PC-3 (cell line): ENCODE measurements around the gene BTBD17. TPM values are rescaled to one million over a fixed set of nuclear protein-coding genes. Genes with fewer than 3 reads are reported as not detected.

ENCODE experiments used
- ATAC-seq: fragments of 200-7000 bp; cut with Tn5 transposase; 2 replicates; pipeline ENCODE4 v1.9.1; 2020; ENCODE audit warnings: mild to moderate bottlenecking, moderate library complexity
- BruUV-seq: library from RNA; stranded (reverse); fragments of 400-500 nt; replicated peaks from 2 replicates; lab custom pipeline; 2021; lab: Mats Ljungman, UMichigan
- CTCF ChIA-PET: fragments of 300-600 bp; sonication (Branson Sonifier 250); formaldehyde crosslinking; loops from one replicate; lab custom pipeline; 2022; ENCODE audit warnings: antibody characterized with exemption; lab: Charles Lee
- POLR2A ChIA-PET: fragments of 300-600 bp; sonication (Branson Sonifier 250); formaldehyde crosslinking; loops from one replicate; lab custom pipeline; 2022; ENCODE audit warnings: antibody characterized with exemption; ENCODE audit not compliant: unreplicated experiment; lab: Charles Lee
- DNase-seq: peaks from one replicate; pipeline ENCODE4 v3.0.0-alpha.2; 2015
- H2AFZ ChIP-seq: fragments of 300-600 bp; sonication (generic); 2 replicates; pipeline ENCODE4 v1.6.0; 2016; ENCODE audit warnings: antibody characterized with exemption, low read length
- H3F3A ChIP-seq: fragments of 300-600 bp; sonication (generic); one replicate; pipeline ENCODE4 v1.6.0; 2017; ENCODE audit warnings: antibody characterized with exemption, low read length, control low read depth, mild to moderate bottlenecking; ENCODE audit not compliant: unreplicated experiment
- H3K27ac ChIP-seq: fragments of 300-600 bp; sonication (generic); 2 replicates; pipeline ENCODE4 v1.5.1; 2016; ENCODE audit warnings: mild to moderate bottlenecking, low read length
- H3K27me3 ChIP-seq: fragments of 300-600 bp; sonication (generic); 2 replicates; pipeline ENCODE4 v1.6.1; 2016; ENCODE audit warnings: low read length, mixed read lengths
- H3K36me3 ChIP-seq: fragments of 300-600 bp; sonication (generic); 2 replicates; pipeline ENCODE4 v1.6.1; 2016; ENCODE audit warnings: low read depth, mixed run types, low read length, mixed read lengths
- H3K4me1 ChIP-seq: fragments of 300-600 bp; sonication (generic); 2 replicates; pipeline ENCODE4 v1.5.1; 2016; ENCODE audit warnings: low read length; ENCODE audit not compliant: insufficient read depth
- H3K4me2 ChIP-seq: fragments of 300-600 bp; sonication (generic); 2 replicates; pipeline ENCODE4 v1.6.0; 2016; ENCODE audit warnings: low read length
- H3K4me3 ChIP-seq: fragments of 300-600 bp; sonication (generic); 2 replicates; pipeline ENCODE4 v1.5.1; 2016; ENCODE audit warnings: mild to moderate bottlenecking, low read length, mixed read lengths
- H3K79me2 ChIP-seq: fragments of 300-600 bp; sonication (generic); 2 replicates; pipeline ENCODE4 v1.6.1; 2017; ENCODE audit warnings: low read length, mixed read lengths
- H3K9ac ChIP-seq: fragments of 300-600 bp; sonication (generic); 2 replicates; pipeline ENCODE4 v1.6.0; 2016; ENCODE audit warnings: mild to moderate bottlenecking, low read length
- H3K9me2 ChIP-seq: fragments of 300-600 bp; sonication (generic); replicated peaks from 2 replicates; pipeline ENCODE4 v1.6.1; 2016; ENCODE audit warnings: mixed run types, low read length, mixed read lengths
- H3K9me3 ChIP-seq: fragments of 300-600 bp; sonication (generic); 2 replicates; pipeline ENCODE4 v1.6.1; 2016; ENCODE audit warnings: low read length, mixed read lengths
- H4K20me1 ChIP-seq: fragments of 300-600 bp; sonication (generic); 2 replicates; pipeline ENCODE4 v1.6.1; 2016; ENCODE audit warnings: low read length, mixed read lengths
- CTCF ChIP-seq: fragments of 300-600 bp; sonication (generic); conservative IDR thresholded peaks from 2 replicates; pipeline ENCODE4 v1.5.1; 2017; ENCODE audit warnings: antibody characterized with exemption, low read depth, mild to moderate bottlenecking, low read length
- EZH2 ChIP-seq: fragments of 300-600 bp; sonication (generic); IDR thresholded peaks from one replicate; pipeline ENCODE4 v1.6.1; 2017; ENCODE audit warnings: antibody characterized with exemption, mild to moderate bottlenecking, low read length; ENCODE audit not compliant: unreplicated experiment
- EZH2phosphoT487 ChIP-seq: fragments of 300-600 bp; sonication (generic); IDR thresholded peaks from 2 replicates; pipeline ENCODE4 v1.6.1; 2018; ENCODE audit warnings: mild to moderate bottlenecking, antibody characterized with exemption, low read length, borderline replicate concordance
- intact Hi-C: fragments of 100-400 bp; cut with micrococcal nuclease; formaldehyde crosslinking; loops from 2 replicates; pipeline ENCODE4 v1.9.0; 2023
- total RNA-seq: library from RNA; depleted of rRNA; stranded (reverse); fragments of >200 nt; gene quantifications from 2 replicates; pipeline ENCODE4 v1.2.3, GENCODE V29; 2014

Gene BTBD17
- total RNA-seq, 1 experiment from 2014 or later: not detected

- POLR2A ChIA-PET: no interaction called here
- H3K27ac ChIP-seq: no peak overlapping the region
- no TSS peak for BruUV-seq
- peaks cover 5% of the 10 kb centered on the region; the same call in 1 of the 2 replicates for H3K4me1 ChIP-seq
- no peak overlapping the region for H3K9ac ChIP-seq
- no peak overlapping the region for H3K4me2 ChIP-seq
- H3K9me2 ChIP-seq: no peaks in the 10 kb centered on the region
- H3F3A ChIP-seq: no peaks in the 10 kb centered on the region
- no peaks in the 10 kb centered on the region for H4K20me1 ChIP-seq
- H3K79me2 ChIP-seq: no peaks in the 10 kb centered on the region
- no peaks in the 10 kb centered on the region for H3K9me3 ChIP-seq
- no peak for ATAC-seq
- intact Hi-C loops: no loop called here
- H3K36me3 ChIP-seq: no peaks in the 10 kb centered on the region
- H3K27me3 ChIP-seq: peaks cover 34% of the 10 kb centered on the region
- CTCF ChIA-PET: no interaction called here
- TF ChIP-seq EZH2 (no peak), CTCF (no peak), EZH2phosphoT487 (no peak)
- DNase-seq: no peak
- H3K4me3 ChIP-seq: no peak overlapping the region
- H2AFZ ChIP-seq: no peak overlapping the region
Observed at GRCh38 chr17:74342224-74342623, 19.4 kb downstream of the BTBD17 start.

- ATAC-seq: peak; percentile 34; the same call in 1 of the 2 replicates
- CTCF ChIA-PET: no interaction called here
- H3K4me1 ChIP-seq: peaks cover 3% of the 10 kb centered on the region; the same call in 1 of the 2 replicates
Observed at GRCh38 chr17:74340470-74341023, 21.1 kb downstream of the BTBD17 start.

More at GRCh38 chr17:74340470-74341023, 21.1 kb downstream of the BTBD17 start:
- peaks cover 34% of the 10 kb centered on the region for H3K27me3 ChIP-seq
- H3F3A ChIP-seq: no peaks in the 10 kb centered on the region
- no peak overlapping the region for H3K4me2 ChIP-seq
- no peaks in the 10 kb centered on the region for H3K79me2 ChIP-seq
- intact Hi-C loops: no loop called here
- POLR2A ChIA-PET: no interaction called here
- no peak for DNase-seq
- no TSS peak for BruUV-seq
- TF ChIP-seq CTCF (no peak), EZH2 (no peak)
- no peak overlapping the region for H3K4me3 ChIP-seq
- no peaks in the 10 kb centered on the region for H3K36me3 ChIP-seq
- H3K27ac ChIP-seq: no peak overlapping the region
- no peak overlapping the region for H2AFZ ChIP-seq
- H3K9ac ChIP-seq: no peak overlapping the region
- no peaks in the 10 kb centered on the region for H3K9me3 ChIP-seq
- no peaks in the 10 kb centered on the region for H4K20me1 ChIP-seq
- H3K9me2 ChIP-seq: no peaks in the 10 kb centered on the region
